GM19099 (cell line): Measurements from ENCODE around the gene CALR3.

ENCODE experiments used
- POLR2A ChIP-seq: IDR thresholded peaks from 3 replicates; pipeline ENCODE4 v1.6.1; 2011; ENCODE audit warnings: low read depth; ENCODE audit not compliant: insufficient read length; ENCODE audit errors: extremely low read depth

CALR3 gene

DNA sequence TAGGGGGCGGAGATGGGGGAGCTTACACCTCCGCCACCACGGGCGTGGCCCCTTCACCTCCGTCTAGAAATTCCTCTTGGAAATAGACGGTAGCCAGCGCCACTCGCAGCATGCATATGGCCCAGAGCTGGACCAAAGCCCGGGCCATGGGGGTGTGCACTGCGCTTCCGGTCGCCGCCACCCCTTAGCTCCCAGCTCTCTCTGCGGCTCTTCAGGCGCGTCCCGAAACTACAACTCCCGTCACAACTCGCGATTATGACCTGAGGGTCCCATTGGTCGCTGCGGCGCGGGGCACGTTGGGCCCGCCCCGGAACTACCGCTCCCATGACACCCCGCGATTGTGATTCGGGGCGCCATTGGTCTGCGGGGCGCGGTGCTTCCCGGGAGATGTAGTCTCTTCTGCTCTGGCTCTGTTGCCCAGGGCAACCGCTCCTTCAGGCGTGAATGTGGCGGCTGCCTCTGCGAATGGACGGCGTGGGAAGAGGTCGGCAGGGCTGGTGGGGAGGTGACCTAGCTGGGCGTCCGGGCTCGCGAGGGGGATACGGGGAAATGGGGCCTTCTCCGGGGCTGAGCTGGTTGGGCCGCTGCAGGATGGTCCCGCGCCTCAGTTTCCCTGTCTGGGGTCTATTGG, at the start of gene CALR3, which contains the start of gene C19orf44:
TSS of gene CALR3 (minus strand) at position 186 of the 631 bp plus-strand sequence. CDS start at position 148, 38 bp downstream.
TSS of gene C19orf44 (plus strand) at position 413 of the 631 bp plus-strand sequence. CDS start 4,399 bp downstream, outside the sequence.
- TF ChIP-seq POLR2A: peak; percentile 86

GRCh38 chr19:16544473-16545231, 48.7 kb upstream of the CALR3 start:
- TF ChIP-seq POLR2A: no peak

DNA sequence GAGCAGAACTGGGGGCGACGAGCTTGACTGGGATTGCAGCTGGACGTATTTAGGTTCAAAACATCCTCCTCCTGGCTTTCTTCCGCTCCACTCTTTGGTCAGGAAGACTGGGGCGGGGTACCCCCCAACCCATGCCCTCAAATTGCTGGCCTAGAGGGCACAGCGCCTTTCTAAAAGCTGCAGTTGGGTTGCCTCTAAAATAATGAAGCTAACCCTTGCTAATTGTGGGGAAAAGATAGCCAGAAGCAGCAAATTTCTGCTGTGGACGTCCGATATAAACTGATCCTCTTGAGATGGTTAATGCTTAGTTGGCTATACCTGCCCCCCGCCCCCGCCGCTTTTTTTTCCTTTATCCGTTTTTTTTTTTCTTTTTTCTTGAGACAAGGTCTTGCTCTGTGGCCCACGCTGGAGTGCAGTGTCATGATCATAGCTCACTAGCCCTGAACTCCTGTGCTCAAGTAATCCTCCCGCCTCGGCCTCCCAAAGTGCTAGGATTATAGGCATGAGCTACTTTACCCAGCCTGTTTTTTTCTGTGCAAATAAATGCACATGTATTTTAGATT, 47.0 kb upstream of the CALR3 start:
- TF ChIP-seq POLR2A: no peak

GRCh38 chr19:16542045-16542909, 46.3 kb upstream of the CALR3 start, which contains the start of gene CHERP:
CHERP (minus strand) TSS chr19:16542437; CDS start chr19:16542378, 59 bp downstream.
- peak; percentile 90 for TF ChIP-seq POLR2A

- no peak for TF ChIP-seq POLR2A
Observed at GRCh38 chr19:16541526-16542044, 45.6 kb upstream of the CALR3 start.

GRCh38 chr19:16540948-16541347, 45.0 kb upstream of the CALR3 start:
- no peak for TF ChIP-seq POLR2A

GRCh38 chr19:16537111-16537510, 41.1 kb upstream of the CALR3 start:
- TF ChIP-seq POLR2A: no peak

DNA sequence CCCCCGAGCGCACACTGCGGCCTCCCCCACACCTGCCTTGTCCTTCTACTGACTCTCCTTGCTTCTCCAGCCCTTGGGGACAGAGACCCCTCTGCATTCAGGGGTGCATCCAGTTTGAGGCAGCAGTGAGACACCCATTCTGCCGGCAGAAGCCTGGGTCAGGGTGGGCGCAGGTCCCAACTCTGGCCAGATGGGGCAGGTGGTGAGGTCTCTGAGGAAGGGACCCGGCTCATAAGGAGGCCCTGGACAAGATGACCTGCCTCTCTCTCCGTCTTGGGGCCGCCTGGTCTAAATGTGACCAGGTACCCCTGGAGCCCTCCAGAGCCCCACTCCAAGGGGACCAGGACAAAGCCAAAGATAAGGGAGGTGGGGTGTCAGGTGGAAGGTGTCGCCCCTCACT, 40.2 kb upstream of the CALR3 start:
- no peak for TF ChIP-seq POLR2A

DNA sequence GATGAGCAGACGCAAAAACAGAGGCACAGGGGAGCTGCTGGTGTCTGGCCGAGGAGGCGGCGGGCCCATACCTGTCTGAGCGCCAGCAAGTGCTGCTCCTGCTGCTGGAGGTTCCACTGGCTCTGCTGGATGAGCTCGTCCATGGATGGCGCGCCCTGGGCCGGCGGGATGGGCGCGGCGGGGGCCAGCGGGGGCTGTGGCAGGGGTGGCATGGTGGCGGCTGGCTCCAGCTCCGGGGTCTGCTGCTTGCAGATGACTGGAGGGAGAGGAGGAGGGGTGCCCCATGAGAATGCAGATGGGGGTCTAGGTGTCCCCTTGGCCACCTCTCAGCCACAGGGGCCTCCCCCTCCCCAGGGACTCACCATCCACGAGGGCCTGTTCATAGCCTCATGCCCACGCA, 39.4 kb upstream of the CALR3 start:
- TF ChIP-seq POLR2A: no peak

DNA sequence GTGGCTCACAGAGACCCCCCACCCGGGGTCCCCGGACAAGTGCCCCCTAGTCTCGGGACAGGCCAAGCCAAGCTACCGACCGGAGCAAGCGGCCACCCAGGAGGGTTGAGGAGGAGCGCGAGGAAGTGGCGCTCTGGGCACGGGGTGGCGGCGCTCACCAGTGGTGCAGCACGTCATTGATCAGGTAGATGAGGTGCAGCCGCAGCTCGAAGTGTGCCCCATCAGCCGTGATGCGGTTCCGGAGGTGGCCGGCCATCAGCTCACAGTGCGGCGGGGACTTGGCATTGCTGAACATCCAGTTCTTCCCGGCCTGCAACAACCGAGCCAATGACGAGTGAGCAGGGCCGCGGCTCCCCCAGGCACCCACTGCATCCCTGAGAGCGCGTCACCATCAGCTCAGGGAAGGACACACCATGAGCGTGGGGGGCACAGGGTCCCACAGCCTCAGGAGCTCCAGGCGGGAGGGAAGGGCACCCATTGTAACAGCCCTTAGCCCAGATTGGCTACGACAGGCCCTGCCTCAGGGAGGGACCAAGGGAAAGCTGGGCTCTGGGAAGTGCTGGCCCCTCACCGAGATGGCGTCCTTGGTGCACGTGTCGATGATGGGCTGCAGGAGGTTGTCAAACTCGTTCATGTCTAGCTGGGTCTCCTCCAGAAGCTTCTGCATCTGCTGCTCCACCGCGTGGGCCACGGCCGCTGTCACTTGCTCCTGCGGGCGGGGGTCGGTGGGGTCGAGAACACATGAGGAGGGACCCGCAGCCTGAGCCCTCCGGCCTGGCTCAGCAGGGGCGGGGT, 36.7 kb upstream of the CALR3 start:
- no peak for TF ChIP-seq POLR2A

GRCh38 chr19:16531380-16531669, 35.4 kb upstream of the CALR3 start:
- TF ChIP-seq POLR2A: no peak

- TF ChIP-seq POLR2A: no peak
Observed at GRCh38 chr19:16530540-16531379, 34.8 kb upstream of the CALR3 start.

GRCh38 chr19:16529466-16530144, 33.6 kb upstream of the CALR3 start:
- no peak for TF ChIP-seq POLR2A

DNA sequence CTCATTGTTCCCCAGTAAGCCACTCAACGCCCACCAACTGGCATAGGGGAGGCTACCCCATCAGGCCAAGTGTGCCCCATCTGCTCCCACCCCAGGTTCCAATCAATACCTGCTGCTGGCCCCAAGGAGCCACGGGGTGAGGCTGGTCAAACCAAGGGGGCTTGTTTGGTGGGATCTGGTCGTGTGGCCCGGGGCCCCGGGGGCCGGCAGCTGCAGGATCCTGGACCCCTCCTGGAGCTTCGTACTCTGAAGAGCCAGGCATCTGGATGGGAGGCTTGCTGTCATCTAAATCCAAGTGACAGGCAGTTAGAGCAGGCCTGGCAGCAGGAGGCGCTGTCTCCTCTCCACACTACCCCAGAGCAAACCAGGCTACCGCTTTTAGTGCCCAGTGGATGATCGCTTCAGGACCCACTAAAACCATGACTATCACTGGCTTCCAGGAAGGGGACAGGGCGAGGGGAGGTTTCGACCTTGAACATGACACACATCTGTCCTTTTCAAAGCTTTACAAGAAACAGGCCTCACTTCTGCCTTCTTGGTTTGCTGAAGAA, 32.1 kb upstream of the CALR3 start:
- TF ChIP-seq POLR2A: no peak
